ENCODE data around the gene MYO15A.

GRCh38 chr17:18225121-18225641, 116.6 kb downstream of the MYO15A start, which contains the start of gene LLGL1:
- TF ChIP-seq POLR2AphosphoS5 (IDR thresholded peaks at IDR 0.05; ENCODE audit: insufficient read depth in 1 of 2, low read depth in 1 of 2) (peak in 1 of 2 donors; percentile 41), POLR2A (IDR thresholded peaks at IDR 0.05) (no peak)
- TF ChIP-seq, protein P1, sequence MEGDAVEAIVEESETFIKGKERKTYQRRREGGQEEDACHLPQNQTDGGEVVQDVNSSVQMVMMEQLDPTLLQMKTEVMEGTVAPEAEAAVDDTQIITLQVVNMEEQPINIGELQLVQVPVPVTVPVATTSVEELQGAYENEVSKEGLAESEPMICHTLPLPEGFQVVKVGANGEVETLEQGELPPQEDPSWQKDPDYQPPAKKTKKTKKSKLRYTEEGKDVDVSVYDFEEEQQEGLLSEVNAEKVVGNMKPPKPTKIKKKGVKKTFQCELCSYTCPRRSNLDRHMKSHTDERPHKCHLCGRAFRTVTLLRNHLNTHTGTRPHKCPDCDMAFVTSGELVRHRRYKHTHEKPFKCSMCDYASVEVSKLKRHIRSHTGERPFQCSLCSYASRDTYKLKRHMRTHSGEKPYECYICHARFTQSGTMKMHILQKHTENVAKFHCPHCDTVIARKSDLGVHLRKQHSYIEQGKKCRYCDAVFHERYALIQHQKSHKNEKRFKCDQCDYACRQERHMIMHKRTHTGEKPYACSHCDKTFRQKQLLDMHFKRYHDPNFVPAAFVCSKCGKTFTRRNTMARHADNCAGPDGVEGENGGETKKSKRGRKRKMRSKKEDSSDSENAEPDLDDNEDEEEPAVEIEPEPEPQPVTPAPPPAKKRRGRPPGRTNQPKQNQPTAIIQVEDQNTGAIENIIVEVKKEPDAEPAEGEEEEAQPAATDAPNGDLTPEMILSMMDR (IDR thresholded peaks at IDR 0.05), result no peak
